Adrenal gland (tissue), 5 donors: ENCODE measurements around the gene TMEM47.

Experiments used
- POLR2A ChIP-seq, 2 donors: fragments of 450-650 bp; IDR thresholded peaks; one replicate each; pipeline ENCODE4 v1.6.1; 2017; ENCODE audit warnings: antibody characterized with exemption in 2 of 2, mild to moderate bottlenecking in 2 of 2, moderate library complexity in 1 of 2
- TF ChIP-seq, protein P1 (sequence below), 6 experiments: fragments of 450-650 bp in 4 of 6; fragments of 200-600 bp in 2 of 6; sonication (generic) in 1 of 6; IDR thresholded peaks; 1 replicate in 5 of 6; 2 replicates in 1 of 6; pipeline versions ENCODE4 v1.5.1 to v1.8.0; 2016 to 2021; ENCODE audit warnings: antibody characterized with exemption in 6 of 6, mild to moderate bottlenecking in 2 of 6, moderate library complexity in 1 of 6
- donor health status: DM: no; HTN: no; CAD: no.

DNA sequence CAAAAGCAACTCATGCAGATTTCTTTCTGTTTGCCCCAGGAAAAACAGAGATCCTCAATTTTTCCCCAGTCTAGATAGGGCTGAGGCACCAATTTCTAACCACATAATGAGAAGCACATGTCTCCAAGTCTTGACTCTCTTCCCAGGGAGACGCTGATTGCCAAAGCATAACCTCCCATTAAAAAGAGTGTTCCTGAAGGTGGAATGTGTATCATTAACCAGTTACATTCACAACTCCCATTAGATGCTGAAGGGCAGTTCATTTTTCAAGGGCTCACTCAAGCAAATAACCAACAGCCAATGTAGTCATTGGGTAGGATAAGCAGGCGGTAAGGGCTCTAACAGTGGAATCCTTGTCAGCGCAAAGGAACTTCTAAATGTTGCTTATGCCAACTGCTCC is 27.5 kb downstream of the TMEM47 start:
- TF ChIP-seq, protein P1, sequence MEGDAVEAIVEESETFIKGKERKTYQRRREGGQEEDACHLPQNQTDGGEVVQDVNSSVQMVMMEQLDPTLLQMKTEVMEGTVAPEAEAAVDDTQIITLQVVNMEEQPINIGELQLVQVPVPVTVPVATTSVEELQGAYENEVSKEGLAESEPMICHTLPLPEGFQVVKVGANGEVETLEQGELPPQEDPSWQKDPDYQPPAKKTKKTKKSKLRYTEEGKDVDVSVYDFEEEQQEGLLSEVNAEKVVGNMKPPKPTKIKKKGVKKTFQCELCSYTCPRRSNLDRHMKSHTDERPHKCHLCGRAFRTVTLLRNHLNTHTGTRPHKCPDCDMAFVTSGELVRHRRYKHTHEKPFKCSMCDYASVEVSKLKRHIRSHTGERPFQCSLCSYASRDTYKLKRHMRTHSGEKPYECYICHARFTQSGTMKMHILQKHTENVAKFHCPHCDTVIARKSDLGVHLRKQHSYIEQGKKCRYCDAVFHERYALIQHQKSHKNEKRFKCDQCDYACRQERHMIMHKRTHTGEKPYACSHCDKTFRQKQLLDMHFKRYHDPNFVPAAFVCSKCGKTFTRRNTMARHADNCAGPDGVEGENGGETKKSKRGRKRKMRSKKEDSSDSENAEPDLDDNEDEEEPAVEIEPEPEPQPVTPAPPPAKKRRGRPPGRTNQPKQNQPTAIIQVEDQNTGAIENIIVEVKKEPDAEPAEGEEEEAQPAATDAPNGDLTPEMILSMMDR (IDR thresholded peaks at IDR 0.05) = no peak
- TF ChIP-seq POLR2A (IDR thresholded peaks at IDR 0.05) = no peak
